ENCODE data around the gene NKX3-2.

GRCh38 chr4:13577660-13578059, 33.4 kb upstream of the NKX3-2 start:
- TF ChIP-seq, protein P1, sequence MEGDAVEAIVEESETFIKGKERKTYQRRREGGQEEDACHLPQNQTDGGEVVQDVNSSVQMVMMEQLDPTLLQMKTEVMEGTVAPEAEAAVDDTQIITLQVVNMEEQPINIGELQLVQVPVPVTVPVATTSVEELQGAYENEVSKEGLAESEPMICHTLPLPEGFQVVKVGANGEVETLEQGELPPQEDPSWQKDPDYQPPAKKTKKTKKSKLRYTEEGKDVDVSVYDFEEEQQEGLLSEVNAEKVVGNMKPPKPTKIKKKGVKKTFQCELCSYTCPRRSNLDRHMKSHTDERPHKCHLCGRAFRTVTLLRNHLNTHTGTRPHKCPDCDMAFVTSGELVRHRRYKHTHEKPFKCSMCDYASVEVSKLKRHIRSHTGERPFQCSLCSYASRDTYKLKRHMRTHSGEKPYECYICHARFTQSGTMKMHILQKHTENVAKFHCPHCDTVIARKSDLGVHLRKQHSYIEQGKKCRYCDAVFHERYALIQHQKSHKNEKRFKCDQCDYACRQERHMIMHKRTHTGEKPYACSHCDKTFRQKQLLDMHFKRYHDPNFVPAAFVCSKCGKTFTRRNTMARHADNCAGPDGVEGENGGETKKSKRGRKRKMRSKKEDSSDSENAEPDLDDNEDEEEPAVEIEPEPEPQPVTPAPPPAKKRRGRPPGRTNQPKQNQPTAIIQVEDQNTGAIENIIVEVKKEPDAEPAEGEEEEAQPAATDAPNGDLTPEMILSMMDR (conservative IDR thresholded peaks at IDR 0.05; ENCODE audit: low read depth, low read length): no peak
- no peak for TF ChIP-seq EZH2 (IDR thresholded peaks at IDR 0.05; ENCODE audit: borderline replicate concordance, low read depth, low read length, poor library complexity, severe bottlenecking)

Data from A673 (cell line).